Breast epithelium (tissue), 3 donors: ENCODE data around the gene SRSF10.

ENCODE experiments used
- CTCF ChIP-seq, 3 donors: fragments of 450-650 bp; IDR thresholded peaks; one replicate each; pipeline ENCODE4 v1.5.1; 2016 to 2017; ENCODE audit warnings: antibody characterized with exemption in 3 of 3, mild to moderate bottlenecking in 3 of 3, moderate library complexity in 3 of 3
- POLR2A ChIP-seq: fragments of 450-650 bp; IDR thresholded peaks from one replicate; pipeline ENCODE4 v1.6.1; 2016; ENCODE audit warnings: antibody characterized with exemption, mild to moderate bottlenecking, moderate library complexity
- POLR2AphosphoS5 ChIP-seq, 3 donors: sonication (generic); formaldehyde crosslinking; IDR thresholded peaks; one replicate each; pipeline ENCODE4 v1.6.1; 2017; ENCODE audit warnings: antibody characterized with exemption in 3 of 3

DNA sequence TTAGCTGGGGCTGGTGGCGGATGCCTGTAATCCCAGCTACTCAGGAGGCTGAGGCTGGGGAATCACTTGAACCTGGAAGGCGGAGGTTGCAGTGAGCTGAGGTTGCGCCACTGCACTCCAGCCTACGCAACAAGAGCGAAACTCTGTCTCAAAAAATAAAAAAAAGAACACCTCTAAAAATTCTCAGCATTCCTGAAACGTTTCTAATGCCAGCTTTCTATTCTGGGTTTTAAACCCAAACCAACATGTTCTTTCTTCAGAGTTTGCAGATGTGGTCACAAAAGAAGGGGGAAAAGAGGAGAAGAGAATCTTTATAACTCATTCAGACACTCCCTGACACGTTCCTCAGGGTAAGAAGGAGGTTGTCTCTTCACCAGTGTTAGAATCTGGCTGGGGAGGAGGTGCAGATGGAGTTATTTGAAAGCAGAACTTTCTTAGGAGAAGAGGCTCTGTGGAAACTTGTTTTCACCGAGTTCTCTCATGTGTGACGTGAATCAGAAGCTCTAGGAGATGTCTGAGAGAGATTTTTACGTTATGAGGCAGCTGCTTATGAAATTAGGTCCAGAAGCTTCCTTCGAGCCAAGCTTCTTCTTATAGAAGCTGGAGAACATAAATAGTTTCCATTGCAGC is 49.2 kb downstream of the SRSF10 start:
- TF ChIP-seq CTCF (IDR thresholded peaks at IDR 0.05) (no peak), POLR2A (no peak), POLR2AphosphoS5 (IDR thresholded peaks at IDR 0.05) (no peak)
